ENCODE data around the gene MOB3B.

Gene MOB3B

GRCh38 chr9:27384262-27385014 lies 145.2 kb downstream of the MOB3B start:
- no peak for DNase-seq

- DNase-seq: no peak
Measured at GRCh38 chr9:27383524-27383923, 146.1 kb downstream of the MOB3B start.

GRCh38 chr9:27382975-27383374 lies 146.6 kb downstream of the MOB3B start:
- DNase-seq: no peak

GRCh38 chr9:27382308-27382707 lies 147.3 kb downstream of the MOB3B start:
- no peak for DNase-seq

- no peak for DNase-seq
Measured at GRCh38 chr9:27379311-27380251, 150.0 kb downstream of the MOB3B start.

- no peak for DNase-seq
Measured at GRCh38 chr9:27377811-27378456, 151.7 kb downstream of the MOB3B start.

GRCh38 chr9:27377147-27377807 lies 152.3 kb downstream of the MOB3B start:
- DNase-seq: no peak

- DNase-seq: no peak
Measured at GRCh38 chr9:27373851-27374250, 155.8 kb downstream of the MOB3B start.

GRCh38 chr9:27372615-27373014 lies 157.0 kb downstream of the MOB3B start:
- DNase-seq: no peak

- DNase-seq: no peak
Measured at GRCh38 chr9:27371382-27371781, 158.2 kb downstream of the MOB3B start.

- no peak for DNase-seq
Measured at GRCh38 chr9:27369591-27369990, 160.0 kb downstream of the MOB3B start.

GRCh38 chr9:27368316-27368985 lies 161.2 kb downstream of the MOB3B start:
- peak; percentile 60 for DNase-seq

- DNase-seq: no peak
Measured at GRCh38 chr9:27367921-27368315, 161.7 kb downstream of the MOB3B start.

GRCh38 chr9:27367175-27367798 lies 162.3 kb downstream of the MOB3B start:
- peak; percentile 17 for DNase-seq

- no peak for DNase-seq
Measured at GRCh38 chr9:27365707-27366376, 163.8 kb downstream of the MOB3B start.

- DNase-seq: no peak
Measured at GRCh38 chr9:27362447-27363210, 167.0 kb downstream of the MOB3B start.

GRCh38 chr9:27361492-27361891 lies 168.1 kb downstream of the MOB3B start:
- DNase-seq: no peak

- no peak for DNase-seq
Measured at GRCh38 chr9:27359763-27360162, 169.9 kb downstream of the MOB3B start.

- DNase-seq: no peak
Measured at GRCh38 chr9:27358007-27358406, 171.6 kb downstream of the MOB3B start.

- DNase-seq: peak; percentile 21
Measured at GRCh38 chr9:27356446-27356845, 173.2 kb downstream of the MOB3B start.
